Glutamatergic neuron (in vitro differentiated cells): Measurements from ENCODE around the gene EXOSC5. TPM values are rescaled to one million over a fixed set of nuclear protein-coding genes. Genes with fewer than 3 reads are reported as not detected.

Source experiments
- DNase-seq: peaks from one replicate; pipeline ENCODE4 v3.0.0; 2022
- H3K27ac Mint-ChIP-seq: one replicate; pipeline ENCODE4 v1.8.0; 2020; ENCODE audit warnings: mild to moderate bottlenecking, mixed read lengths, inconsistent platforms; ENCODE audit not compliant: unreplicated experiment
- H3K27me3 Mint-ChIP-seq: one replicate; pipeline ENCODE4 v1.8.0; 2020; ENCODE audit warnings: mild to moderate bottlenecking, moderate library complexity, mixed read lengths, inconsistent platforms; ENCODE audit not compliant: unreplicated experiment
- H3K36me3 Mint-ChIP-seq: one replicate; pipeline ENCODE4 v1.8.0; 2020; ENCODE audit warnings: mild to moderate bottlenecking, mixed read lengths, inconsistent platforms; ENCODE audit not compliant: unreplicated experiment
- H3K4me1 Mint-ChIP-seq: one replicate; pipeline ENCODE4 v1.8.0; 2020; ENCODE audit warnings: mild to moderate bottlenecking, low read depth, mixed read lengths, inconsistent platforms; ENCODE audit not compliant: unreplicated experiment
- H3K4me3 Mint-ChIP-seq: one replicate; pipeline ENCODE4 v1.8.0; 2020; ENCODE audit warnings: mild to moderate bottlenecking, mixed read lengths, inconsistent platforms; ENCODE audit not compliant: unreplicated experiment
- H3K9me3 Mint-ChIP-seq: one replicate; pipeline ENCODE4 v1.8.0; 2020; ENCODE audit warnings: mild to moderate bottlenecking, moderate library complexity, mixed read lengths, inconsistent platforms; ENCODE audit not compliant: unreplicated experiment
- total RNA-seq: library from RNA; stranded (reverse); fragmentation: NEBNext Ultra II Directional; extraction: Animal tissue kit (Norgen Biotek cat#: 25700); gene quantifications from one replicate; pipeline ENCODE4 v1.2.1, GENCODE V29; 2021; ENCODE audit not compliant: unreplicated experiment
- TF ChIP-seq, protein P1 (sequence below): fragments of 200-600 bp; sonication (generic); IDR thresholded peaks from one replicate; pipeline ENCODE4 v1.5.0; 2021; ENCODE audit not compliant: partially characterized antibody, unreplicated experiment

Gene EXOSC5
- total RNA-seq, 1 donor from 2014 or later = 18.2 TPM

DNA sequence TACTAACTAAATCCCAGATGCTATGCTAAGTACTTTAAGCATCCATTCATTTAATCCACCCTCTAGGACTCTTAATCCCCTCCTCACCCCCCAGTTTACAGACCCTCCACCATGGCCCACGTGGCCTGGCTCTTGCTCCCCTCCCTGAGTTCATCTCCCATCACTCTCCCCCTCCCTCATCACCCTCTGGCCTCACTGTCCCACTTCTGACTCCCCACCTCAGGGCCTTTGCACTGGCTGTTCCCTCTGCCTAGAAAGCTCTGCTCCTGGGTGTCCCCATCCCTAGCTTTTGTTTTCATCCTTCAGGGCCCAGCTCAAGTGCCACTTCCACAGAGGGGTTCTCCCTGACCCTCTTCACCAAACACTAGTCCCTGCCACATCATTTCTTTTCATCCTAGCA is 37.4 kb downstream of the EXOSC5 start:
- no peak overlapping the region for H3K27ac Mint-ChIP-seq
- no peaks in the 10 kb centered on the region for H3K36me3 Mint-ChIP-seq
- H3K4me3 Mint-ChIP-seq = no peak overlapping the region
- H3K27me3 Mint-ChIP-seq = peaks cover 13% of the 10 kb centered on the region
- peaks cover 6% of the 10 kb centered on the region for H3K9me3 Mint-ChIP-seq
- TF ChIP-seq, protein P1, sequence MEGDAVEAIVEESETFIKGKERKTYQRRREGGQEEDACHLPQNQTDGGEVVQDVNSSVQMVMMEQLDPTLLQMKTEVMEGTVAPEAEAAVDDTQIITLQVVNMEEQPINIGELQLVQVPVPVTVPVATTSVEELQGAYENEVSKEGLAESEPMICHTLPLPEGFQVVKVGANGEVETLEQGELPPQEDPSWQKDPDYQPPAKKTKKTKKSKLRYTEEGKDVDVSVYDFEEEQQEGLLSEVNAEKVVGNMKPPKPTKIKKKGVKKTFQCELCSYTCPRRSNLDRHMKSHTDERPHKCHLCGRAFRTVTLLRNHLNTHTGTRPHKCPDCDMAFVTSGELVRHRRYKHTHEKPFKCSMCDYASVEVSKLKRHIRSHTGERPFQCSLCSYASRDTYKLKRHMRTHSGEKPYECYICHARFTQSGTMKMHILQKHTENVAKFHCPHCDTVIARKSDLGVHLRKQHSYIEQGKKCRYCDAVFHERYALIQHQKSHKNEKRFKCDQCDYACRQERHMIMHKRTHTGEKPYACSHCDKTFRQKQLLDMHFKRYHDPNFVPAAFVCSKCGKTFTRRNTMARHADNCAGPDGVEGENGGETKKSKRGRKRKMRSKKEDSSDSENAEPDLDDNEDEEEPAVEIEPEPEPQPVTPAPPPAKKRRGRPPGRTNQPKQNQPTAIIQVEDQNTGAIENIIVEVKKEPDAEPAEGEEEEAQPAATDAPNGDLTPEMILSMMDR = no peak
- H3K4me1 Mint-ChIP-seq = peaks cover 1% of the 10 kb centered on the region
- no peak for DNase-seq

DNA sequence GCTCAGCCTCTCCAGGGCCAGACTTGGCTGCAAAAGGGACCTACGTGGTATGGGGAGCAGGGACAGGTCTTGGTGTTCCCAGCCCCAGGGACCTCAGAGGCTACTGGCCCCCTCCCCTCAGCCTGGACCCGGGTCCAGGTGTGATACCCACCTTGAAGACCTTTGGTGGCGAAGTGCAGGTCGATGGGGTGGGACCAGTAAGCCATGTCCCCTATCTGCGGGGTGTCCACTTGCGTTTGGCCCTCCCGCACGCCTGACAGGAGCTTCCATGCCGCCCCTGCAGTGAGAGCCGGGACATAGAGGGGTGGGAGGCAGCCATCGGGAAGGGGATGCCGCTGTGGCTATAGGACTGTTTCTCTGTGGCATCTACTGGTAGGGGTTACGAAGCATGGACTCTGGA is 39.4 kb downstream of the EXOSC5 start:
- Mint-ChIP-seq H3K4me1 (peaks cover 1% of the 10 kb centered on the region), H3K27ac (no peak overlapping the region), H3K36me3 (no peaks in the 10 kb centered on the region), H3K4me3 (no peak overlapping the region), H3K27me3 (peaks cover 9% of the 10 kb centered on the region), H3K9me3 (peaks cover 8% of the 10 kb centered on the region)
- TF ChIP-seq, protein P1 = no peak
- DNase-seq = no peak

DNA sequence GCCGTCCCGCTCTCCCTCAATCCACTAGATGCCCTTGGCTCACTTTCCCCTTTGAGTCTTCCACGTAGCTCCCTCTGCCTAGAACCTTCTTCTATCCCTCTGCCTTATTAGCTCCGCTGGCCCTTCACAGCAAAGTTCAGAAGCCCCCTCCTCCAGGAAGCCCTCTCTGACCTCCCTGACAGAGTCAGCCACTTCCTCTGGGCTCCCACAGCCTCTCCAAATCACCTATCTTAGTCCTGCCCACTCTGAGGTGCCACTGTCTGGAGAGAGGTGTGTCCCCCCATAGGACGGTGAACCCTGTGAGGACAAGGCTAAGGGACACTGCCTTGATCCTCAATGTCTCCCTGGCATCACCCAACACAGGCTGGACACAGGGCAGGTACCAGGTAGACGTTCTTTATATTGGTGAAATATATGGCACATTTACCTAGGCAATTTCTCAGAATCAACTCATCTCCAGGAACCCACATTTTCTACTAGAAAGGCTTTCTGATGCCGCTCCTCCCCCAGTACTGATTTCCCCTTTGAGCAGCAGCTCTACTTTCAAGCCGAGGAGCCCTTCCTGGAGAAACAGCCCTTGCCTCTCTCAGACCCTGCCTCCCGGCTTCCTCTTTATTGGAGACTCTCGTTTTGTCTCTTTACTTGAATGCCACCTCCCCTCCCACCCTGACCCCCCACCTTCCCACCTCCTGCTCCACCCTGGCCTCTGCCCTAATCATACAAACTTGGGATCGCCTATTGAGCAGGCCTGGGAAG is 40.0 kb downstream of the EXOSC5 start:
- Mint-ChIP-seq H3K9me3 (peaks cover 8% of the 10 kb centered on the region), H3K27ac (no peak overlapping the region), H3K4me3 (no peak overlapping the region), H3K36me3 (no peaks in the 10 kb centered on the region), H3K4me1 (peaks cover 1% of the 10 kb centered on the region), H3K27me3 (peaks cover 11% of the 10 kb centered on the region)
- no peak for DNase-seq
- TF ChIP-seq, protein P1 = no peak

DNA sequence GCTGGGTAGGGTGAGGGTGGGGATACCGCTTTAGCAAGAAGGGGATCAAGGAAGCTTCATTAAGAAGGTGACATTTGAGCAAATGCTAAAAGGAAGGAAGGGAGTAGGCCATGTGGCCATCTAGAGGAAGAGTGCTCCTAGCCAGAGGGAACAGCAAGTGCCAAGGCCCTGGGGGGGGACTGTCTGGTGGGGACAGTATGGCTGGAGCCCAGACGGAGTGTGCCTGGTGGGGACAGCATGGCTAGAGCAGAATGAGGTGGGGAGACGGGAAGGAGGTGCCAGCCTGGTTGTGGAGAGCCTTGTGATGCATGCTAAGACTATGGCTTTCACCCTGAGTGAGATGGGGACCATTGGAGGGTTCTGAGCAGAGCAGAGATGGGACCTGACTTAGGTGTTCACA is 41.4 kb downstream of the EXOSC5 start:
- peaks cover 11% of the 10 kb centered on the region for H3K9me3 Mint-ChIP-seq
- peaks cover 3% of the 10 kb centered on the region for H3K36me3 Mint-ChIP-seq
- H3K27me3 Mint-ChIP-seq = peaks cover 18% of the 10 kb centered on the region
- H3K4me3 Mint-ChIP-seq = no peak overlapping the region
- H3K27ac Mint-ChIP-seq = no peak overlapping the region
- H3K4me1 Mint-ChIP-seq = peaks cover 8% of the 10 kb centered on the region
- no peak for DNase-seq
- TF ChIP-seq, protein P1 = no peak

DNA sequence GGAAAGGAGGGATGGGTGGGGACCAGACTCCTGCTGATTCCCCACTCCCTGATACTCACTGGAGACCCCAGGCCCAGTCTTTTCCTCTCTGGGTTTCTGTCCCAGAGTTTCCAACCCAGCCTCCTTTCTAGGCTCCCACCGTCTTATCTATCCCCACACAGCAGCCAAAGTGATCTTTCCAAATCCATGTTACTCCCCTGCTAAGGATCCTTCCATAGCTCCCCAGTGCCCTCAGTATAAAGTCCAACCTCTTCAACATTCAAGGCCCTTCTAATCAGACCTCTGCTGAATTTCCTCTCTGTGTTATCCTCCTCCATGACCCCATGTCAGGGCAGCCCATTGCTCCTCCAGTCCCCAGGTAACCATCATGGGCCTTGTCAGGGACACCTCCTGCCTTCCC is 42.1 kb downstream of the EXOSC5 start:
- Mint-ChIP-seq H3K4me3 (peak overlapping the region; percentile 82), H3K4me1 (peaks cover 9% of the 10 kb centered on the region), H3K27ac (peak overlapping the region; percentile 38), H3K36me3 (peaks cover 5% of the 10 kb centered on the region), H3K27me3 (peaks cover 20% of the 10 kb centered on the region), H3K9me3 (peaks cover 12% of the 10 kb centered on the region)
- DNase-seq = no peak
- TF ChIP-seq, protein P1 = no peak
